HL-60 (cell line): Measurements from ENCODE around the gene SATB2.

Source experiments
- CTCF ChIP-seq: IDR thresholded peaks from one replicate; pipeline ENCODE4 v1.5.1; 2011; ENCODE audit warnings: low read length, control low read depth, inconsistent platforms; ENCODE audit not compliant: insufficient read depth
- POLR2AphosphoS5 ChIP-seq: IDR thresholded peaks from 2 replicates; pipeline ENCODE4 v1.6.1; 2012; ENCODE audit warnings: low read depth
- REST ChIP-seq: IDR thresholded peaks from 2 replicates; pipeline ENCODE4 v1.6.1; 2012; ENCODE audit warnings: low read depth; ENCODE audit not compliant: insufficient replicate concordance

GRCh38 chr2:199219551-199219950, 238.2 kb downstream of the SATB2 start:
- TF ChIP-seq CTCF (no peak), REST (no peak), POLR2AphosphoS5 (no peak)
